Activated B cell treated with CpG ODN at 0.5 μM for 24 hours (primary cell): ENCODE data around the gene MYH11. TPM values are rescaled to one million over a fixed set of nuclear protein-coding genes. Genes with fewer than 3 reads are reported as not detected.
A peak's percentile ranks its signal among the peaks of the same experiment; 100 is the strongest.

Experiments used
- ATAC-seq: fragments of 200-7000 bp; cut with Tn5 transposase; one replicate; pipeline ENCODE4 v1.10.0; 2021; ENCODE audit warnings: low read depth, mild to moderate bottlenecking, moderate library complexity
- CTCF ChIA-PET: fragments of 350-600 bp; sonication (Branson Sonifier 250); formaldehyde crosslinking; loops from one replicate; lab custom pipeline; 2021; ENCODE audit warnings: antibody characterized with exemption; lab: Charles Lee
- POLR2A ChIA-PET: fragments of 350-600 bp; sonication (Branson Sonifier 250); formaldehyde crosslinking; loops from one replicate; lab custom pipeline; 2021; ENCODE audit warnings: antibody characterized with exemption; lab: Charles Lee
- DNase-seq: peaks from one replicate; pipeline ENCODE4 v3.0.0; 2022
- H3K27ac Mint-ChIP-seq: one replicate; pipeline ENCODE4 v1.8.0; 2020; ENCODE audit warnings: mixed read lengths
- H3K27me3 Mint-ChIP-seq: one replicate; pipeline ENCODE4 v1.8.0; 2021; ENCODE audit warnings: mixed read lengths
- H3K36me3 Mint-ChIP-seq: one replicate; pipeline ENCODE4 v1.8.0; 2021; ENCODE audit warnings: low read depth, mixed read lengths
- H3K4me1 Mint-ChIP-seq: one replicate; pipeline ENCODE4 v1.8.0; 2021; ENCODE audit warnings: mixed read lengths
- H3K4me3 Mint-ChIP-seq: one replicate; pipeline ENCODE4 v1.8.0; 2020; ENCODE audit warnings: mild to moderate bottlenecking, mixed read lengths
- H3K9me3 Mint-ChIP-seq: one replicate; pipeline ENCODE4 v1.8.0; 2020; ENCODE audit warnings: mixed read lengths
- CTCF ChIP-seq: fragments of 200-600 bp; IDR thresholded peaks from one replicate; pipeline ENCODE4 v1.8.0; 2022; ENCODE audit warnings: antibody characterized with exemption, mild to moderate bottlenecking
- intact Hi-C: fragments of 100-400 bp; cut with micrococcal nuclease; formaldehyde crosslinking; loops from one replicate; pipeline ENCODE4 v1.15.1; 2024
- total RNA-seq: library from RNA; stranded (reverse); gene quantifications from 2 replicates; pipeline ENCODE4 v1.2.3, GENCODE V29; 2022

Gene MYH11
- total RNA-seq: 0.17 and 0.58 TPM in 2 replicates

DNA sequence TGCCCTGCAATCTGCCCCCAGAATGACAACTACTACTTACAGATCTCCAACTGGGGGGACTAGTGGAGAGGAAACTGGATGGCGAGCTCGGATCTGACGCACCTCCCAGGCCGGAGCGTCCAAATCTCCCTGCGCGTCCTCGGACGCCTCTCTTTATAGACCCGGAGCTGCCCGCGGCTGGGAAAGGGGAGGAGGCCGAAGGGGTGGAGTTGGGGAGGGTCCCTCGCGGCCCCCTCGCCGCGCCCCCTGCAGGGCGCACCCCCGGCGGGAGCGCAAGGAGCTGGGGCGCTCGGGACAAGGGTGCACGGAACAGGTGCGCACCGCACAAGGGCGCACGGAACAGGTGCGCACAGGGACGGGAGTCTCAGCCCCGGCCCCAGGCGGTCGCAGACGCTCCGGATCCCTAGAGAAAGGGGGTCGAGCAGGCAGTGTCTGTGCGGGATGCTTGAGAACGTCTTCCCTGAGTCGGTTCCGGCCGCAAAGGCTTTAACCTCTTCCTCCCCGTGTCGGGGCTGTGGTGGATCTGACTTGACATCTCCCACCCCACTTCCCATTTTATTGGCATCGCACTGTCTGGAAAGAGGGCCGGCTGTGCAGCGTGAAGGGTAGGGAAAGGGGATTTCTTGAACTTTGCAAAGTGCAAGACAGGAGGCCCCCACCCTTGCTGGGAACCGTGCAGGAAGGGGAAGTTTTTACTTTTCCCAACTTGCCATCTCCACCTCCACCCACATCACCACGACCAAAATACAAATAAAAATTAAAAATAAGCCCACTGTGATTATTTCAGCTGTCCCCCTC lies at the start of gene MYH11:
MYH11 (minus strand) TSS at position 128 of the 798 bp plus-strand sequence. CDS start 18,776 bp downstream, outside the sequence.
- ChIA-PET CTCF (interaction anchor here (0.6 kb wide), 1 partner anchor 864 kb away, joined by 3 read pairs; no protein-coding TSS in a partner anchor), POLR2A (no interaction called here)
- peaks cover 28% of the 10 kb centered on the region for H3K4me1 Mint-ChIP-seq
- intact Hi-C loops: no loop called here
- DNase-seq (no peak), ATAC-seq (no peak)
- no peaks in the 10 kb centered on the region for H3K9me3 Mint-ChIP-seq
- H3K36me3 Mint-ChIP-seq: no peaks in the 10 kb centered on the region
- H3K27me3 Mint-ChIP-seq: peaks cover 18% of the 10 kb centered on the region
- no peak within 1 kb of the TSS for H3K27ac Mint-ChIP-seq
- peak within 1 kb of the TSS; percentile 70 for H3K4me3 Mint-ChIP-seq
- TF ChIP-seq CTCF: no peak

- no peaks in the 10 kb centered on the region for H3K27me3 Mint-ChIP-seq
- no peak for TF ChIP-seq CTCF
- peaks cover 9% of the 10 kb centered on the region for H3K4me1 Mint-ChIP-seq
- no peak for ATAC-seq
- no peak overlapping the region for H3K4me3 Mint-ChIP-seq
- no peak for DNase-seq
- CTCF ChIA-PET: no interaction called here
- H3K36me3 Mint-ChIP-seq: no peaks in the 10 kb centered on the region
- no peaks in the 10 kb centered on the region for H3K9me3 Mint-ChIP-seq
- intact Hi-C loops: no loop called here
- no peak overlapping the region for H3K27ac Mint-ChIP-seq
- POLR2A ChIA-PET: no interaction called here
These were observed 49.6 kb upstream of the MYH11 start for GRCh38 chr16:15906439-15906838.

GRCh38 chr16:15903960-15904359 lies 47.1 kb upstream of the MYH11 start:
- CTCF ChIA-PET: no interaction called here
- ATAC-seq (no peak), DNase-seq (no peak)

GRCh38 chr16:15900901-15901500 lies 44.2 kb upstream of the MYH11 start:
- Mint-ChIP-seq H3K4me3 (no peak overlapping the region), H3K27me3 (no peaks in the 10 kb centered on the region), H3K9me3 (no peaks in the 10 kb centered on the region), H3K27ac (no peak overlapping the region), H3K36me3 (no peaks in the 10 kb centered on the region), H3K4me1 (peaks cover 13% of the 10 kb centered on the region)
- ChIA-PET POLR2A (interaction anchor here (0.7 kb wide), 1 partner anchor 174 kb away, joined by 3 read pairs; no protein-coding TSS in a partner anchor), CTCF (no interaction called here)
- ATAC-seq (peak; percentile 18), DNase-seq (no peak)
- intact Hi-C loops: no loop called here
- TF ChIP-seq CTCF: no peak

More at GRCh38 chr16:15903960-15904359, 47.1 kb upstream of the MYH11 start:
- POLR2A ChIA-PET: no interaction called here
- intact Hi-C loops: no loop called here
- no peaks in the 10 kb centered on the region for H3K9me3 Mint-ChIP-seq
- no peak for TF ChIP-seq CTCF
- H3K27ac Mint-ChIP-seq: no peak overlapping the region
- H3K4me3 Mint-ChIP-seq: no peak overlapping the region
- H3K27me3 Mint-ChIP-seq: no peaks in the 10 kb centered on the region
- H3K36me3 Mint-ChIP-seq: no peaks in the 10 kb centered on the region
- peaks cover 15% of the 10 kb centered on the region for H3K4me1 Mint-ChIP-seq

- no peak for TF ChIP-seq CTCF
- POLR2A ChIA-PET: interaction anchor here (0.6 kb wide), 1 partner anchor 39 kb away, joined by 5 read pairs; no protein-coding TSS in a partner anchor
- peaks cover 13% of the 10 kb centered on the region for H3K4me1 Mint-ChIP-seq
These were observed 43.5 kb upstream of the MYH11 start for GRCh38 chr16:15900357-15900756.

More at GRCh38 chr16:15900357-15900756, 43.5 kb upstream of the MYH11 start:
- no peak overlapping the region for H3K4me3 Mint-ChIP-seq
- CTCF ChIA-PET: no interaction called here
- ATAC-seq (no peak), DNase-seq (no peak)
- H3K9me3 Mint-ChIP-seq: no peaks in the 10 kb centered on the region
- no peaks in the 10 kb centered on the region for H3K27me3 Mint-ChIP-seq
- H3K27ac Mint-ChIP-seq: no peak overlapping the region
- intact Hi-C loops: no loop called here
- no peaks in the 10 kb centered on the region for H3K36me3 Mint-ChIP-seq
